GM21390 (cell line): ENCODE data around the gene TDRD10.

Source experiments
- ATAC-seq: cut with Tn5 transposase; IDR thresholded peaks from one replicate; pipeline ENCODE4 v1.9.1; 2021; ENCODE audit not compliant: unreplicated experiment

The TDRD10 gene

GRCh38 chr1:154575951-154576566 is 74.0 kb downstream of the TDRD10 start:
- ATAC-seq = no peak

DNA sequence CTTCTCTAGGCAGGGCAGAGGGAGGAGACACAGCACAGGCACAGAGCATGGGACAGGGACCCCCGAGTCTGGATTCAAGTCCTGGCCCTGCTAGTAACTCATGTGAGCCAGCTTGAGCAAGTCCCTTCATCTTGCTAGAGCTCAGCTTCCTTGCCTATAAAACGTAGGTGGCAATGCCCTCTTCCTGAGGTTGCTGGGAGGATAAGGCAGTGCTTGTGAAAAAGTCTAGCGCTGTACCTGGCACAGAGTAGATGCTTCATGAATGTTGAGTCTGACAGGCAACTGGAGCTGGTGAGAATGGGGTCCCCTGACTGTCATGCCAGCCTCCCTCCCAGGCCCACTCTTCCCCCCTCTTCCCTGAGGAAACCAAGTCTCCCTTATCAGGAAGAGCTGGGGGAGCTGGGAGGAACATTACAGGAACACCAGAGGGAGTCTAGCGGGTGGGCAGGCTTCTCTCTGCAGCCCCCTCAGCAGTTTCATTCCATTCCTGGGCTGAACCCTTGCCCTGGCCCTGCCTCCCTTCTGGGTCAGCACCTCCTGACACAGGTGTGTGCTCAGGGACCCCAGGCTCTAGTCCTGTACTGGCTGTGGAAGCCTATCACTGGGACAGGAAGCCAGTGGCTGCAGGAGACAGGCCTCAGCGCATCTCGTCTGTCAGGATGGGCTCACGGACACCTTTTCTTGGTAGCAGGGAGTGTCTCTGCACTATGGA is 75.5 kb downstream of the TDRD10 start:
- no peak for ATAC-seq

DNA sequence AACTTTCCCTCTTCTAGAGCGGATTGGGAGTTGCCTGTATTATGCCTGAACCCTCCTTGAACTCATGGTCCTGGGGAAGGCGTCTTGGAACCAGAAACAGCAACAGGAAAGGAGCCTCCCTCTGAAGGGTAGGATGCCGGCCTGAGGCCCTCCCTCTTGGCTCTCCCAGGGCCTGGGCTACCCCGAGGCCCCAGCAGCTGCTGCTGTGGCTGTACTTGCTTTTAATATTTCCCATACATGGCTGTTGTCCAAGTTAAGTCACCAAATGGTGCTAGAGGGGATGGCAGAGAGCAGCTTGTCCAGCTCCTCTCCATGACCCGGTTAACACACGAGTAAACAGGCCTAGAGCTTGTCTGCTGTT is 76.0 kb downstream of the TDRD10 start:
- no peak for ATAC-seq

DNA sequence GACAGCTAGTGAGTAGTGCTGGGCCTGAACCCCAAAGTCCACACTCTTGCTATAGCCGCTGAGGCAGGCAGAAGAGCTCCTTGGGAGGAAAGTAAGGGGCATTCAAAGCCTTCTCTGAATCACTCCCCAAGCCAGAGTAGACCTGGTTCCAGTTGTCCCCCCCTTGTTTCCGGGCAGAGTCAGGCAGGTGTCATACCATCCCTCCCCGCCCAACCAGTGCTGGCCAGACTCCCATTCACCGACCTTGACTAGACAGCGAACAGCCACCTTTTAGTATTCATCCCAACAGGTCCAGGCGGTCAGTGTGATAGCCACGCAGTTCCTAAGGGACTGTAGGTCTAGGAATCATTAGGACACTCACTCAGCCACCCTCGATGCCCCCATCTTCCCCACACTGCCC is 77.4 kb downstream of the TDRD10 start:
- no peak for ATAC-seq

- no peak for ATAC-seq
Observed at GRCh38 chr1:154581766-154582165, 79.7 kb downstream of the TDRD10 start.

DNA sequence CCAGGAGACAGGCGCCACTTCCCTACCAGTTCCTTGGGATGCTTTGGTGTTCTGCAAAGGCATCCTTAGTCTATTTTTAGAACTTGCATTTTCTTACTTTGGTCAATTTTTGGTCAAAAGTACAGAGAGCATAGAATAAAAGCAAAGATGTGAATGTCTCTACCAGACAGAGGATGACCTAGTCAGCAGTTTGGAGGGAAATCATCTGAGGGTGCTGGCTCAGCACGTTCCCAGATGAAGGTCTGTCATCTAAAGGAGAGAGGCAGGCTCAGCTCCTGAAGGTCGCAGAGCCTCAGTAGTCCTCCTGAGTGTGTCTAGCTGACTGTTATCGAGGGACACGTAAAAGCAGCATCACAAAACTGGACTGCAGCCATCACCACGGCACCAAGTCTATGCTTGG is 80.9 kb downstream of the TDRD10 start:
- ATAC-seq = no peak

- no peak for ATAC-seq
Observed at GRCh38 chr1:154583773-154584172, 81.8 kb downstream of the TDRD10 start.

DNA sequence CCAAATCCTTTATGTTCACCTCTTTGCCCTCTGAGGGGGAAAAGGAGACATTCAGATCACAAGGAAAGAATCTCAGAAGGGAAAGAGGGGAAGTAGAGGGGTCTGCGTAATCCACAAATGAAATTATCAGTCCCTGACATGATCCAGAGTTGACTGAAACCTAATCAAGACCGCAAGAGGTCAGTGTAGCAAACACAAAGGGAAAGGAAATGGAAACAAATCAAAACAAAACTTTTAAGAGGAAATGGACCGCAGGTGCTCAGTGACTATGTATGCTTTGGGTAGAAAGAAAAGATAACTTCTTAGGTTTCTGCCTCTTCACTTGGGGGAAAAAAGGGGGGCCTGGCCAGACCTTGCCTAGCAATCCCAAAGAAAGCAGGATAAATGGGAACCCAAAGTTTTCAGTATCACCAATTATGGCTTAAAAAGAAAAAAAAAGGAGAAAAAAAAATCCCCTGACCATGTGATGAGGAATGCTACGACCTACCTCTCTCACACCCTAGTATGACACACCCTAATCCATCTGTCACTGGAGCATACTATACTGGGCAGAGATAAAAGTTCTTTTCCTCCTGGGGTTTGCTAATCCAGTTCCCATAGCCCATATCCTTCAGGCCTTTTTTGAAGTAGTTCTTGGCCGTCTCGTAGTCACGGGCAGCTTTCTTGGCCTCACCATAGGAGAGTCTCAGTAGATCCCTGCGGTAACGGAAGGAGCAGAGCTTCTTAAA is 82.4 kb downstream of the TDRD10 start:
- ATAC-seq = no peak

DNA sequence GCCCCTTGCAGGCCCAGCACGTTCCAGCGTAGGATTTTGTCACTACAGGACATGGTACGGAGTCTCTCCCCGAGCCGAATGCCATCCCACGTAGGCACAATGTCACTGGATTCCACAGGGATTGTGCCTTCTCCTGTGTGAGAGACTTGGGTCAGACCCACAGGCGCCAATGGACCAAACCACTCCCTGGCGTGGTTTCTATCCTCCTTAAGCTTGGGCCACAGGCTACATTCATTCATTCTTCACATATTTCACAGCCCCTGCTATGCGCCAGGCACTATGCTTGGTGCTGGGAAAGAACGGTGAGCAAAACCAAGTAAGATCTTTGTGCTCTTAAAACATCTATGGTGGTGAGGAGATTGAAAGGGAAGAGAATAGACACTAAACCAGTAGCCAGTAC is 84.2 kb downstream of the TDRD10 start:
- no peak for ATAC-seq

DNA sequence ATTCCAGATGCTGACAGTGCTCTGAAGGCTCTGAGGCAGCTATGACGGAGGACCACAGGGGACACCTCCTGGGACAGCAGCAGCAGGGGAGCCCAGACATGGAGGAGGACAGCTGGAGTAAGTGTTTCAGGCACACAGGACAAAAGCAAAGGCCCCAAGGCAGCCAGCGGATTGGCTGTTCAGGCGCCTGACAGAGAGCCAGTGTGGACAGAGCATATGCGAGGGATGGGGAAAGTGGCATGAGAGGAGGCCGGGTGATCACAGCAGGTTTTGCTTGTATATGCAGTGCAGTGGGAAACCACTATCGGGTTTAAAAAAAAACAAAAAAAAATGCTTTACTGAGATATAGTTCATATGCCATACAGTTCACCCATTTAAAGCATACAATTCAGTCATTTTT is 84.6 kb downstream of the TDRD10 start:
- no peak for ATAC-seq

DNA sequence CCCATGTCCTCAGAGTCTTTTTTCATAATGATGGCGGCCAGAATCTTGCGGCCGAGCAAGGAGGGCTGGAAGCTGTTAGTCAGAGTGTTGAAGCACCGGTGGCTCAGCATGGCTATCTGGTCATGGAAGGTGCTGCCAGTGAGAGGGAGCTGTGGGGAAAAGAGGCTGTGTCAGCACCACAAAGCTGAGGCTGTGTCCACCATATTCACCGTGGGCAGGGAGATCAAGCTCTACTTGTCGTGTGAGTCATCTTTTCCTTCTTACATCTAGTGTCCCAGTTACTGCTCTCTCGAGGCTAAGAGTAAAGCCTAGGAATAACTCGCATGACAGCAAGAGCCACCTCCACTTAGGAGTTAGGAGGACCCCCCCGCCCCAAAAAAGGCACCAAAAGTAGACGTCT is 87.8 kb downstream of the TDRD10 start:
- no peak for ATAC-seq

DNA sequence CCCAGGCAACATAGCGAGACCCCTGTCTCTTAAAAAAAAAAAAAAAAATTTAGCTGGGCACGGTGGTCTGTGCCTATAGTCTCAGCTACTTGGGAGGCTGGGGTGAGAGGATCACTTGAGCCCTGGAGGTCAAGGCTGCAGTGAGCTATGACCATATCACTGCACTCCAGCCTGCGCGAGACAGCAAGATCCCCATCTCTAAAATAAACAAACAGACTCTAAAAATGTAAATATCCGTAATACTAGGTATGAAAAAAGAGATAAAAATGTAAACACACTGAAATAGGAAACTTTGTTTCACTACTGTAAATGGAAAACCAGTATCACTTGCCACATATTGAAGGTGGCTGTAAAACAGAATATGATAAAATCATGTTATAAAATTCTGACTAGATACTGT is 88.7 kb downstream of the TDRD10 start:
- no peak for ATAC-seq

GRCh38 chr1:154591206-154591605 is 89.2 kb downstream of the TDRD10 start:
- ATAC-seq = no peak

DNA sequence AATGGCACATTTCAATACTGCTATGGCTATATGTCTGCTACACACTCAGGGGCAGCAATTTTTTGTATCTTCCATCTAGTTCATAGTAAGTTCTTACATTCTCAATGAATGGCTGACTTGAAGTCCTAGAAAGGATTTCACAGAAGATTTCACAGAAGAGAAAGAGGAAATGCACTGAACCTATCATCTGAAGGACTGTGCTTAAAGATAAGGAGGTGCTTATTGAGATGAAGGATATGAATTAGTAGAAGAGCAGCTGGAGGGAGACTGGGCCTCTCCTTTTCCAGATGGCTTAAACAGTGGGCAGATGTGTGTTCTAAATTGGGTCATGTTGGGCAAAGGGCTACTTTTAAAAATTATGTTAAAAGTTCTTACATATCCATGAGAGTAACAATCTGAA is 91.4 kb downstream of the TDRD10 start:
- no peak for ATAC-seq

- ATAC-seq = no peak
Observed at GRCh38 chr1:154594811-154595210, 92.8 kb downstream of the TDRD10 start.

DNA sequence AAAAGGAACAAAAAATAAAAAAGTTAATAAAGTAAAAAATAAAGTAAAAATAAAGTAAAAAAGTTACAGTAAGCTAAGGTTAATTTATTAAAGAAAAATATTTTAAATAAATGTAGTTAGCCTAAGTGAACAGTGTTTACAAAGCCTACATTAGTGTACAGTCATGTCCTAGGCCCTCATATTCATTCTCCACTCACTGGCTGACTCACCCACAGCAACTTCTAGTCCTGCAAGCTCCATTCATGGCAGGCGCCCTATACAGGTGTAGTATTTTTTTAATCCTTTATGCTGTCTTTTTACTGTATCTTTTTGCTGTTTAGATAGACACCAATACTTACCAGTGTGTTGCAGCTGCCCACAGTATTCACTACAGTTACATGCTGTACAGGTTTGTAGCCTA is 93.6 kb downstream of the TDRD10 start:
- no peak for ATAC-seq
